ENCODE data around the gene GPLD1.
"Not testable (repeated sequence)": the region's sequence is repeated elsewhere in the genome, so short reads cannot be mapped to it uniquely, and the experiment has no call there.

Gene GPLD1

DNA sequence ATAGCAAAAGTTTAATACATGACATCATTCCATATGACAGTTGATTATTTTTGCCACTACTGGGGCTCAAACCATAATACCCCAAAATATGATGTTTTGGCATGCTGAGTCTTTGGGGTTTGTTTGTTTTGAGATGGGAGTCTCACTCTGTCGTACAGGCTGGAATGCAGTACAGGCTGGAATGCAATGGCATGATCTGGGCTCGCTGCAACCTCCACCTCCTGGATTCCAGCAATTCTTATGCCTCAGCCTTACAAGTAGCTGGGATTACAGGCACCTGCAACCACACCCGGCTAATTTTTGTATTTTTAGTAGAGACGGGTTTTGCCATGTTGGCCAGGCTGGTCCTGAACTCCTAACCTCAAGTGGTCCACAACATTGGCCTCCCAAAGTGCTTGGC lies 87.9 kb downstream of the GPLD1 start:
- TF ChIP-seq GLIS3 (CRISPR knock-in tag; IDR thresholded peaks at IDR 0.05): no peak
- no peak for TF ChIP-seq CSDC2 (CRISPR knock-in tag; IDR thresholded peaks at IDR 0.05)
- no peak for TF ChIP-seq TCF4 (CRISPR knock-in tag; IDR thresholded peaks at IDR 0.05; ENCODE audit: borderline replicate concordance)
- no peak for TF ChIP-seq ZFP30 (CRISPR knock-in tag; IDR thresholded peaks at IDR 0.05)
- TF ChIP-seq OSR1 (CRISPR knock-in tag; IDR thresholded peaks at IDR 0.05): no peak
- TF ChIP-seq ZC3H10 (CRISPR knock-in tag; IDR thresholded peaks at IDR 0.05): no peak

DNA sequence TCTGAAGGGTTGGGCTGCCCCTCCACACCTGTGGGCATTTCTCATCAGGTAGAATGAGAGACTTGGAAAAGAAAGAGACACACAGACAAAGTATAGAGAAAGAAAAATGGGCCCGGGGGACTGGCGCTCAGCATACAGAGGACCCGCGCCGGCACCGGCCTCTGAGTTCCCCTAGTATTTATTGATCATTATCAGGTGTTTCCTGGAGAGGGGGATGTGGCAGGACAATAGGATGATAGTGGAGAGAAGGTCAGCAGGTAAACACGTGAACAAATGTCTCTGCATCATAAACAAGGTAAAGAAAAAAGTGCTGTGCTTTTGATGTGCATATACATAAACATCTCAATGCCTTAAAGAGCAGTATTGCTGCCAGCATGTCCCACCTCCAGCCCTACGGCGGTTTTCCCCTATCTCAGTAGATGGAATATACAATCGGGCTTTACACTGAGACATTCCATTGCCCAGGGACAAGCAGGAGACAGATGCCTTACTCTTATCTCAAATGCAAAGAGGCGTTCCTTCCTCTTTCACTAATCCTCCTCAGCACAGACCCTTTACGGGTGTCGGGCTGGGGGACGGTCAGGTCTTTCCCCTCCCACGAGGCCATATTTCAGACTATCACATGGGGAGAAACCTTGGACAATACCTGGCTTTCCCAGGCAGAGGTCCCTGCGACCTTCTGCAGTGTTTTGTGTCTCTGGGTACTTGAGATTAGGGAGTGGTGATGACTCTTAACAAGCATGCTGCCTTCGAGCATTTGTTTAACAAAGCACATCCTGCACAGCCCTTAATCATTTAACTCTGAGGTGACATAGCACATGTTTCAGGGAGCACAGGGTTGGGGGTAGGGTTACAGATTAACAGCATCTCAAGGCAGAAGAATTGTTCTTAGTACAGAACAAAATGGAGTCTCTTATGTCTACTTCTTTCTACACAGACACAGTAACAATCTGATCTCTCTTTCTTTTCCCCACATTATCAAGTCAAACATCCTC lies 89.0 kb downstream of the GPLD1 start:
- not testable (repeated sequence) for ATAC-seq

More for the DNA sequence above, 87.9 kb downstream of the GPLD1 start:
- no peak for ATAC-seq

DNA sequence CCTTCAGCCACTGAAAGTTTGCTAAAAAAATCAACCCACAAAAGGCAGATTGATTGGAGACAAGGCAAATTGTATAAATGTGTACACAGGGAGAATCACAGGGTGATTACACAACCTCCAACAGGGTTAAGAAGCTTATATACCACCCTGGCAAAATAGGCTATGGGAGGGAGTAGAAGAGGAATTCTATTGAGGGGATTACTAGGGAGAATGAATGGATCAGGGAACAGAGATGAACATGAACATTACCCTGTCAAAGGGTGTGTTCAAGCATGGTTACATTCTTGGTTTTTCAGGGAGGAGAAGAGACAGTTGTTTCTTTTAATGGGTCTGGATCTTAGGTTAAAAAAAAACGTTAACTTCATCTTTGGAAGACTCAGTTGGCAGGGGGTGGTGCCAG lies 91.7 kb downstream of the GPLD1 start:
- ATAC-seq: no peak
- no peak for TF ChIP-seq TCF4 (CRISPR knock-in tag; IDR thresholded peaks at IDR 0.05; ENCODE audit: borderline replicate concordance)
- no peak for TF ChIP-seq SNAI2 (CRISPR knock-in tag; IDR thresholded peaks at IDR 0.05)
- TF ChIP-seq TOX (CRISPR knock-in tag; IDR thresholded peaks at IDR 0.05; ENCODE audit: borderline replicate concordance): no peak

DNA sequence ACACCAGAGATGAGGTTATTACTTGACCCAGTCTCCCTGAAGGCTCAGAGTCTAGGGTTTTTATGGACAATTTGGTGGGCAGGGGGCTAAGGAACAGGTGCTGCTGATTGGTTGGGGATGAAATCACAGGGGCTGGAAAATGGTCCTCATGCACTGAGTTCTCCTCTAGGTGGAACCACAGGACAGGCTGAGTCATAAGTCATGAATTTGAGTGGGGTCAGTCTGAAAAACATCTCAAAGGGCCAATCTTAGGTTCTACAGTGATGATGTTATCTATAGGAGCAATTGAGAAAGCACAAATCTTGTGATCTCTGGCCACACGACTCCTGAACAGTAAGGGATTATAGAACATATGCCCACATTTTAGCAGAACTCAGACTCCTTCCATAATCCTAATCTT lies 92.6 kb downstream of the GPLD1 start:
- TF ChIP-seq, protein P1, sequence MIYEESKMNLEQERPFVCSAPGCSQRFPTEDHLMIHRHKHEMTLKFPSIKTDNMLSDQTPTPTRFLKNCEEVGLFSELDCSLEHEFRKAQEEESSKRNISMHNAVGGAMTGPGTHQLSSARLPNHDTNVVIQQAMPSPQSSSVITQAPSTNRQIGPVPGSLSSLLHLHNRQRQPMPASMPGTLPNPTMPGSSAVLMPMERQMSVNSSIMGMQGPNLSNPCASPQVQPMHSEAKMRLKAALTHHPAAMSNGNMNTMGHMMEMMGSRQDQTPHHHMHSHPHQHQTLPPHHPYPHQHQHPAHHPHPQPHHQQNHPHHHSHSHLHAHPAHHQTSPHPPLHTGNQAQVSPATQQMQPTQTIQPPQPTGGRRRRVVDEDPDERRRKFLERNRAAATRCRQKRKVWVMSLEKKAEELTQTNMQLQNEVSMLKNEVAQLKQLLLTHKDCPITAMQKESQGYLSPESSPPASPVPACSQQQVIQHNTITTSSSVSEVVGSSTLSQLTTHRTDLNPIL (CRISPR knock-in tag; IDR thresholded peaks at IDR 0.05; ENCODE audit: low read depth): no peak
- TF ChIP-seq ZFP3 (CRISPR knock-in tag; IDR thresholded peaks at IDR 0.05): no peak
- no peak for TF ChIP-seq TOX (CRISPR knock-in tag; IDR thresholded peaks at IDR 0.05; ENCODE audit: borderline replicate concordance)
- TF ChIP-seq, protein P2, sequence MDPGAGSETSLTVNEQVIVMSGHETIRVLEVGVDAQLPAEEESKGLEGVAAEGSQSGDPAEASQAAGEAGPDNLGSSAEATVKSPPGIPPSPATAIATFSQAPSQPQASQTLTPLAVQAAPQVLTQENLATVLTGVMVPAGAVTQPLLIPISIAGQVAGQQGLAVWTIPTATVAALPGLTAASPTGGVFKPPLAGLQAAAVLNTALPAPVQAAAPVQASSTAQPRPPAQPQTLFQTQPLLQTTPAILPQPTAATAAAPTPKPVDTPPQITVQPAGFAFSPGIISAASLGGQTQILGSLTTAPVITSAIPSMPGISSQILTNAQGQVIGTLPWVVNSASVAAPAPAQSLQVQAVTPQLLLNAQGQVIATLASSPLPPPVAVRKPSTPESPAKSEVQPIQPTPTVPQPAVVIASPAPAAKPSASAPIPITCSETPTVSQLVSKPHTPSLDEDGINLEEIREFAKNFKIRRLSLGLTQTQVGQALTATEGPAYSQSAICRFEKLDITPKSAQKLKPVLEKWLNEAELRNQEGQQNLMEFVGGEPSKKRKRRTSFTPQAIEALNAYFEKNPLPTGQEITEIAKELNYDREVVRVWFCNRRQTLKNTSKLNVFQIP (CRISPR knock-in tag; IDR thresholded peaks at IDR 0.05; ENCODE audit: borderline replicate concordance, low read depth): no peak
- TF ChIP-seq, protein P3, sequence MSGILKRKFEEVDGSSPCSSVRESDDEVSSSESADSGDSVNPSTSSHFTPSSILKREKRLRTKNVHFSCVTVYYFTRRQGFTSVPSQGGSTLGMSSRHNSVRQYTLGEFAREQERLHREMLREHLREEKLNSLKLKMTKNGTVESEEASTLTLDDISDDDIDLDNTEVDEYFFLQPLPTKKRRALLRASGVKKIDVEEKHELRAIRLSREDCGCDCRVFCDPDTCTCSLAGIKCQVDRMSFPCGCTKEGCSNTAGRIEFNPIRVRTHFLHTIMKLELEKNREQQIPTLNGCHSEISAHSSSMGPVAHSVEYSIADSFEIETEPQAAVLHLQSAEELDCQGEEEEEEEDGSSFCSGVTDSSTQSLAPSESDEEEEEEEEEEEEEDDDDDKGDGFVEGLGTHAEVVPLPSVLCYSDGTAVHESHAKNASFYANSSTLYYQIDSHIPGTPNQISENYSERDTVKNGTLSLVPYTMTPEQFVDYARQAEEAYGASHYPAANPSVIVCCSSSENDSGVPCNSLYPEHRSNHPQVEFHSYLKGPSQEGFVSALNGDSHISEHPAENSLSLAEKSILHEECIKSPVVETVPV (CRISPR knock-in tag; IDR thresholded peaks at IDR 0.05): no peak
- TF ChIP-seq, protein P4, sequence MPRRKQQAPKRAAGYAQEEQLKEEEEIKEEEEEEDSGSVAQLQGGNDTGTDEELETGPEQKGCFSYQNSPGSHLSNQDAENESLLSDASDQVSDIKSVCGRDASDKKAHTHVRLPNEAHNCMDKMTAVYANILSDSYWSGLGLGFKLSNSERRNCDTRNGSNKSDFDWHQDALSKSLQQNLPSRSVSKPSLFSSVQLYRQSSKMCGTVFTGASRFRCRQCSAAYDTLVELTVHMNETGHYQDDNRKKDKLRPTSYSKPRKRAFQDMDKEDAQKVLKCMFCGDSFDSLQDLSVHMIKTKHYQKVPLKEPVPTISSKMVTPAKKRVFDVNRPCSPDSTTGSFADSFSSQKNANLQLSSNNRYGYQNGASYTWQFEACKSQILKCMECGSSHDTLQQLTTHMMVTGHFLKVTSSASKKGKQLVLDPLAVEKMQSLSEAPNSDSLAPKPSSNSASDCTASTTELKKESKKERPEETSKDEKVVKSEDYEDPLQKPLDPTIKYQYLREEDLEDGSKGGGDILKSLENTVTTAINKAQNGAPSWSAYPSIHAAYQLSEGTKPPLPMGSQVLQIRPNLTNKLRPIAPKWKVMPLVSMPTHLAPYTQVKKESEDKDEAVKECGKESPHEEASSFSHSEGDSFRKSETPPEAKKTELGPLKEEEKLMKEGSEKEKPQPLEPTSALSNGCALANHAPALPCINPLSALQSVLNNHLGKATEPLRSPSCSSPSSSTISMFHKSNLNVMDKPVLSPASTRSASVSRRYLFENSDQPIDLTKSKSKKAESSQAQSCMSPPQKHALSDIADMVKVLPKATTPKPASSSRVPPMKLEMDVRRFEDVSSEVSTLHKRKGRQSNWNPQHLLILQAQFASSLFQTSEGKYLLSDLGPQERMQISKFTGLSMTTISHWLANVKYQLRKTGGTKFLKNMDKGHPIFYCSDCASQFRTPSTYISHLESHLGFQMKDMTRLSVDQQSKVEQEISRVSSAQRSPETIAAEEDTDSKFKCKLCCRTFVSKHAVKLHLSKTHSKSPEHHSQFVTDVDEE (CRISPR knock-in tag; IDR thresholded peaks at IDR 0.05): no peak
- no peak for TF ChIP-seq SNAI2 (CRISPR knock-in tag; IDR thresholded peaks at IDR 0.05)
- TF ChIP-seq RARB (CRISPR knock-in tag; IDR thresholded peaks at IDR 0.05): no peak
- no peak for TF ChIP-seq ZNF565 (CRISPR knock-in tag; conservative IDR thresholded peaks at IDR 0.05; ENCODE audit: low read depth)
- TF ChIP-seq ZC3H10 (CRISPR knock-in tag; IDR thresholded peaks at IDR 0.05): no peak
- no peak for TF ChIP-seq CSDC2 (CRISPR knock-in tag; IDR thresholded peaks at IDR 0.05)
- TF ChIP-seq ISL1 (CRISPR knock-in tag; IDR thresholded peaks at IDR 0.05): no peak
- TF ChIP-seq PPARA (CRISPR knock-in tag; IDR thresholded peaks at IDR 0.05; ENCODE audit: borderline replicate concordance): no peak
- TF ChIP-seq TCF4 (CRISPR knock-in tag; IDR thresholded peaks at IDR 0.05; ENCODE audit: borderline replicate concordance): no peak
- no peak for ATAC-seq
